ENCODE measurements around the gene OOEP.

- TF ChIP-seq POLR2A (IDR thresholded peaks at IDR 0.05) (no peak), CTCF (IDR thresholded peaks at IDR 0.05) (no peak)
These were observed 5.1 kb downstream of the OOEP start for GRCh38 chr6:73364549-73364948.
